Neural crest cell (in vitro differentiated cells): ENCODE data around the gene CD247. TPM values are rescaled to one million over a fixed set of nuclear protein-coding genes. Genes with fewer than 3 reads are reported as not detected.

Experiments
- DNase-seq: peaks from one replicate; pipeline ENCODE4 v3.0.0; 2021; ENCODE audit warnings: low read depth, mixed read lengths, low spot score
- H3K27ac Mint-ChIP-seq: one replicate; pipeline ENCODE4 v1.8.0; 2021; ENCODE audit warnings: mild to moderate bottlenecking, mixed read lengths; ENCODE audit not compliant: unreplicated experiment
- H3K27me3 Mint-ChIP-seq: 2 replicates; pipeline ENCODE4 v1.8.0; 2021; ENCODE audit warnings: low read depth, mild to moderate bottlenecking, mixed read lengths
- H3K36me3 Mint-ChIP-seq: 2 replicates; pipeline ENCODE4 v1.8.0; 2021; ENCODE audit warnings: low read depth, mild to moderate bottlenecking, mixed read lengths
- H3K4me1 Mint-ChIP-seq: 2 replicates; pipeline ENCODE4 v1.8.0; 2021; ENCODE audit warnings: mixed read lengths
- H3K4me3 Mint-ChIP-seq: one replicate; pipeline ENCODE4 v1.8.0; 2021; ENCODE audit warnings: mild to moderate bottlenecking, mixed read lengths
- H3K9me3 Mint-ChIP-seq: 2 replicates; pipeline ENCODE4 v1.8.0; 2021; ENCODE audit warnings: mixed read lengths
- total RNA-seq: library from RNA; stranded (reverse); gene quantifications from 2 replicates; pipeline ENCODE4 v1.2.1, GENCODE V29; 2021
- TF ChIP-seq, protein P1 (sequence below): fragments of 200-600 bp; sonication (generic); conservative IDR thresholded peaks from 2 replicates; pipeline ENCODE4 v1.5.0; 2021; ENCODE audit warnings: antibody characterized with exemption, mild to moderate bottlenecking

Gene CD247
- total RNA-seq, 1 donor from 2014 or later = 3.9 TPM

DNA sequence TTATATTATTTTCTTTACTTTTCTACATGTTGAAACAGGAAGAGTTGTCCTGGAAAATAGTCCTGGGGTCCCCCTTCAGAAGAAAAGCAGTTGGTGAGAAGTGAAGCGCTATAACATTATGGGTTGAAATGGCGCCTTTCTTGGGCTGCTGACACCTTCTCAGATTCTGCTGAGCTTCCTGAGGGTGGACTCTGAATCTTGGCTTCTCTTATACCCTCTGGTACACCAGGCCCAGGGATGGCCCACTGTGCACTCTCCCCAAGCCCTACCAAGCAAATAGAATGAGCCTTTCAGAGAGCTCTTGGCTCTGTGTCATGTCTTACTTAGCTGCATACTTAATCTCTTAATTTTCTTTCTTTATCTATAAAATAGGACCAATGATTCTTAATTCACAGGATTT, 42.3 kb downstream of the CD247 start:
- no peak overlapping the region for H3K27ac Mint-ChIP-seq
- peaks cover 3% of the 10 kb centered on the region for H3K36me3 Mint-ChIP-seq
- TF ChIP-seq, protein P1, sequence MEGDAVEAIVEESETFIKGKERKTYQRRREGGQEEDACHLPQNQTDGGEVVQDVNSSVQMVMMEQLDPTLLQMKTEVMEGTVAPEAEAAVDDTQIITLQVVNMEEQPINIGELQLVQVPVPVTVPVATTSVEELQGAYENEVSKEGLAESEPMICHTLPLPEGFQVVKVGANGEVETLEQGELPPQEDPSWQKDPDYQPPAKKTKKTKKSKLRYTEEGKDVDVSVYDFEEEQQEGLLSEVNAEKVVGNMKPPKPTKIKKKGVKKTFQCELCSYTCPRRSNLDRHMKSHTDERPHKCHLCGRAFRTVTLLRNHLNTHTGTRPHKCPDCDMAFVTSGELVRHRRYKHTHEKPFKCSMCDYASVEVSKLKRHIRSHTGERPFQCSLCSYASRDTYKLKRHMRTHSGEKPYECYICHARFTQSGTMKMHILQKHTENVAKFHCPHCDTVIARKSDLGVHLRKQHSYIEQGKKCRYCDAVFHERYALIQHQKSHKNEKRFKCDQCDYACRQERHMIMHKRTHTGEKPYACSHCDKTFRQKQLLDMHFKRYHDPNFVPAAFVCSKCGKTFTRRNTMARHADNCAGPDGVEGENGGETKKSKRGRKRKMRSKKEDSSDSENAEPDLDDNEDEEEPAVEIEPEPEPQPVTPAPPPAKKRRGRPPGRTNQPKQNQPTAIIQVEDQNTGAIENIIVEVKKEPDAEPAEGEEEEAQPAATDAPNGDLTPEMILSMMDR = no peak
- no peak overlapping the region for H3K4me3 Mint-ChIP-seq
- DNase-seq = no peak
- peaks cover 31% of the 10 kb centered on the region for H3K4me1 Mint-ChIP-seq
- H3K9me3 Mint-ChIP-seq = peaks cover 5% of the 10 kb centered on the region
- H3K27me3 Mint-ChIP-seq = peaks cover 3% of the 10 kb centered on the region

DNA sequence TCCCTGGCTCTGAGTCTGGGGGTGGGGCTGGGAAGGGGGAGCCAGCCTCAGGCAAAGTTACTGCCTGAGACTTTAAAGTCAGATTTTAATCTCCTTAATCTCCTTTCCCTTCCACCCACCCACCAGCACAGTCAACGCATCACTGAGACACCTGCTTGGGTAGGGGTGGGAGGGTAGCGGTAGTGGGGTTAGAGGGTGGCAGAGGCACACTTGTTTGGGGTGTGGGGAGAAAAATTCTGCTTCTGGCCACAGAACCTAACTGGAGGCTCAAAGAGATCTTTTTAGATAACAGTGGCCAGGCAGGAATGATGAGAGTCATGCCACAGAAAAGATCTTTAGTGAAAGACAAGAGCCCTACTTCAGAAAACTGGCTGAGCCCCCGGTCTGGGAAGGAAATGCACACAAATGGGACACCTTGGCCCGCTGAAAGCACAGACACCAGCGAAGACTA, 44.1 kb downstream of the CD247 start:
- Mint-ChIP-seq H3K4me1 (peaks cover 31% of the 10 kb centered on the region), H3K9me3 (peaks cover 5% of the 10 kb centered on the region), H3K27ac (no peak overlapping the region), H3K4me3 (no peak overlapping the region), H3K36me3 (peaks cover 3% of the 10 kb centered on the region), H3K27me3 (peaks cover 3% of the 10 kb centered on the region)
- TF ChIP-seq, protein P1 = no peak
- DNase-seq = no peak

DNA sequence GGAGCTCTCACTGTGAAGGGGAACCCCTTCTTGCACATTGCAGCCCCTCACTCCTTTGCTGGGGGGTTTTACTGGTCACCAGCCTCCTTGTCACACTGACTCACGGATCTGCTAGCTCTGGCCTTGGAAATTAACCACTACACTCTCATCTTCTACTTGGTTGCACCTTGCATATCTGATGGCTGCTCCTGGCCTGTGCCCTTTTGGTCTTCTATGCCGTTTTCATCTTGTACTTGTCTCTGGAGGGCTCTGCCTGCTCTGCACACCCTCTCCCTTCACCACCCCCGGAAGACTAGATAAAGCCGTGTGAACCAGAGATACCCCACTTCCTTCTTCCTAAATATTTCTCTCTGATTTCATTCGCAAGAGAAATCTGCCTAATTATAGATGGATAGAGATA, 44.6 kb downstream of the CD247 start:
- no peak overlapping the region for H3K4me3 Mint-ChIP-seq
- peaks cover 3% of the 10 kb centered on the region for H3K36me3 Mint-ChIP-seq
- TF ChIP-seq, protein P1 = no peak
- H3K27me3 Mint-ChIP-seq = peaks cover 3% of the 10 kb centered on the region
- DNase-seq = no peak
- H3K9me3 Mint-ChIP-seq = peaks cover 5% of the 10 kb centered on the region
- peaks cover 31% of the 10 kb centered on the region for H3K4me1 Mint-ChIP-seq
- H3K27ac Mint-ChIP-seq = no peak overlapping the region

DNA sequence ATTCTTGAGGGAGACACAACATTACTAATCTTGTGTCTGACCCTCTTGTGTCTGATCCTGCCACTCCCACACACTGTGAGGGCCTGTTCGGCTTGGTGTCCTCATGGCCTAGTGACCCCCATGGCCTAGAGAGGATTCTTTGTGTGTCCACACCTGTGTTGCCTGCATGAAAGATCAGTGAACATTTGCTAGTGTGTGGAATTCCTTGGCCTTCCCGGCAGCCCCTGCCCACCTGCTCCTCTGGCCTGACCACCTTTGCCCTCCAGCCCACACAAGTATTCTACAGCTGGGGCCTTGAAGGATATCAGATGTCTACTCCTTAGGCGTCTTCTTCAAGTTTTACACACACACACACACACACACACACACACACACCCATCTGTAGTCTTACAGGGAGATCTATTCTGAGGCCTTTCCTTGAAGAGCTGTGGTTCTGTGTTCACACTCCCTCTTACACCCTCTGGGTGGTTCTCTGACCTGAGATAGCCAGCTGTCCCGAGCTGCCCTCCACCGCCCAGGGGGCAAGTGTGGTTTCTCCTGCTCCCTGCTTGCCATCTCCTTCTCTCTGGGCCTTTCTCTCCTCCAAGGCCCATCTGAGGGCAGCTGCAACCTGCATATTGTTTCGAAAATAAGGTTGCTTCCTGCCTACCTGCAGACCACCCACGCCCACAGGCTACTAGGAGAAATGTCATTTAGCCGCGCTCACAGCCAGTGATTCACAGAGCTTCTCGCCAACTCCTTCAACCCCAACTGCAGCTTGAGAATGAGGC, 45.4 kb downstream of the CD247 start:
- TF ChIP-seq, protein P1 = no peak
- Mint-ChIP-seq H3K27ac (no peak overlapping the region), H3K9me3 (peaks cover 5% of the 10 kb centered on the region), H3K4me3 (no peak overlapping the region), H3K36me3 (peaks cover 3% of the 10 kb centered on the region), H3K4me1 (peaks cover 26% of the 10 kb centered on the region), H3K27me3 (peaks cover 3% of the 10 kb centered on the region)
- no peak for DNase-seq

DNA sequence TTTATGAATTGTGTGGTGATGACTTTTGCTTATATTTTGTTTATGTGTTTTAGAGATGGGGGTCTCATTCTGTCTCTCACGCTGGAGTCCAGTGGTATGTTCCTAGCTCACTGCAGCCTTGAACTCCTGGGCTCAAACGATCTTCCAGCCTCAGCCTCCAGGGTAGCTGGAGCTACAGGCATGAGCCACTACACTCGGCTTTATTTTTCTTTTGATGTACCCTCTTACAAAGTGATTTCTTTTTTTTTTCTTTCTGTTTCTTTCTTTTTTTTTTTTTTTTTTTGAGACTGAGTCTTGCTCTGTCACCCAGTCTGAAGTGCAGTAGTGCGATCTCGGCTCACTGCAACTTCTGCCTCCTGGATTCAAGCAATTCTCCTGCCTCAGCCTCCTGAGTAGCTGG, 46.8 kb downstream of the CD247 start:
- peaks cover 5% of the 10 kb centered on the region for H3K9me3 Mint-ChIP-seq

More for the DNA sequence above, 46.8 kb downstream of the CD247 start:
- DNase-seq = no peak
- TF ChIP-seq, protein P1 = no peak
- H3K27me3 Mint-ChIP-seq = peaks cover 3% of the 10 kb centered on the region
- peaks cover 32% of the 10 kb centered on the region for H3K4me1 Mint-ChIP-seq
- H3K4me3 Mint-ChIP-seq = no peak overlapping the region
- H3K36me3 Mint-ChIP-seq = peaks cover 3% of the 10 kb centered on the region
- no peak overlapping the region for H3K27ac Mint-ChIP-seq
